Measurements from ENCODE around the gene WDFY2. TPM values are rescaled to one million over a fixed set of nuclear protein-coding genes. Genes with fewer than 3 reads are reported as not detected.

The WDFY2 gene
- total RNA-seq, 2 donors from 2014 or later: 2.7 to 3.3 TPM

DNA sequence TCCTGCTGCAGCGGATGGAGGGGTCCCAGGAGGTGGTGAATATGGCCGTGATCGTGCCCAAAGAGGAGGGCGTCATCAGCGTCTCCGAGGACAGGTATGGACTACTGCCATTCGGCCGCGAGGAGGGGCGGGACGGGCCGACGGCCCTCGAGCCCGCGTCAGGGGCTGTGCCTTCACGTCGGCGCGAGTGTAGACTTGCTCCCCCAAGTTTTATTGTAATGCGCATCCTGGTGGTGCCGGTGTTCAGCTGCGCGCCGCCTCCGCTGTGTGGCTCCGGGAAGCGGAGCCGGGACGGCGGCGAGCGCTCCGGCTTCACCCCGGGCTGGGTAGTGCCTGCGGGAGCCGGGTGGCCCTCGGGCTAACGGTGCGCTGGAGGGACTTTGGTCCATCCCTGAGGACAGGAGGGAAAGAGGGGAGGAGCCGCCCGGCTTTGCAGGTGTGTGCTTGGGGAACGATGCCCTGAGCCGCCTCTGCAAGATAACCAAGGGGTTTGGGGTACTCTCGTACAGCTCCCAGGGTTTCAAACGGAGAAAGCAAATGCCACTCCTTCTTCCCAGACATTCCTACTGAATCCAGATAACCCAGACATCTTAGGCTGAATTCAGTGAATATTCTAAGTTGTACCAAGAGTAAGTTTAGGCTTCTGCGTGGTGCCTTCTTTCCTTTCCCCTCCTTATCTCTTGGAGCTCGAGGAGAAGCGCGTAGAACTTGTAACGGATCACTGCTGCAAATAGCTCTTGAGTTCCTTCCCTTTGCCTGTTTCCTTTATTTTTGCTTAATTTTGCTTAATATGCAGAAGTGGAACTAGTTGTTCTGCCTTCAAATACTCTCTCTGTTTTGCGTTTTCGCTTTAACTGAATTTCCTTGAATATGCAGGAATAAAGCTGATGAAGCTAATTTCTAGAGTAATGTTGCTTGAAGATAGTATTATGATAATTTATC is 740 bp downstream of the WDFY2 start:
- intact Hi-C loops (cut with DNase I): loop anchor here (5.0 kb wide), 2 partner anchors 128 to 217 kb away; partner anchors contain the start of gene DHRS12
- Histone ChIP-seq H3K4me1 (no peaks in the 10 kb centered on the region), H3K36me3 (no peaks in the 10 kb centered on the region), H3K27me3 (no peaks in the 10 kb centered on the region), H3K4me3 (peak overlapping the region; percentile 81), H3K27ac (peak overlapping the region; percentile 80), H3K9ac (ENCODE audit: low read depth in 2 of 2, low read length in 2 of 2) (peak overlapping the region; percentile 78), H3K9me3 (no peaks in the 10 kb centered on the region)
- DNase-seq: peak; percentile 63
- TF ChIP-seq, protein P1, sequence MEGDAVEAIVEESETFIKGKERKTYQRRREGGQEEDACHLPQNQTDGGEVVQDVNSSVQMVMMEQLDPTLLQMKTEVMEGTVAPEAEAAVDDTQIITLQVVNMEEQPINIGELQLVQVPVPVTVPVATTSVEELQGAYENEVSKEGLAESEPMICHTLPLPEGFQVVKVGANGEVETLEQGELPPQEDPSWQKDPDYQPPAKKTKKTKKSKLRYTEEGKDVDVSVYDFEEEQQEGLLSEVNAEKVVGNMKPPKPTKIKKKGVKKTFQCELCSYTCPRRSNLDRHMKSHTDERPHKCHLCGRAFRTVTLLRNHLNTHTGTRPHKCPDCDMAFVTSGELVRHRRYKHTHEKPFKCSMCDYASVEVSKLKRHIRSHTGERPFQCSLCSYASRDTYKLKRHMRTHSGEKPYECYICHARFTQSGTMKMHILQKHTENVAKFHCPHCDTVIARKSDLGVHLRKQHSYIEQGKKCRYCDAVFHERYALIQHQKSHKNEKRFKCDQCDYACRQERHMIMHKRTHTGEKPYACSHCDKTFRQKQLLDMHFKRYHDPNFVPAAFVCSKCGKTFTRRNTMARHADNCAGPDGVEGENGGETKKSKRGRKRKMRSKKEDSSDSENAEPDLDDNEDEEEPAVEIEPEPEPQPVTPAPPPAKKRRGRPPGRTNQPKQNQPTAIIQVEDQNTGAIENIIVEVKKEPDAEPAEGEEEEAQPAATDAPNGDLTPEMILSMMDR (IDR thresholded peaks at IDR 0.05): no peak

GRCh38 chr13:51585696-51586095 is 1.4 kb downstream of the WDFY2 start:
- H3K27ac ChIP-seq: no peak overlapping the region
- H3K4me1 ChIP-seq: no peaks in the 10 kb centered on the region
- H3K27me3 ChIP-seq: no peaks in the 10 kb centered on the region
- peak overlapping the region; percentile 81 for H3K4me3 ChIP-seq
- H3K36me3 ChIP-seq: no peaks in the 10 kb centered on the region
- TF ChIP-seq, protein P1 (IDR thresholded peaks at IDR 0.05): no peak
- DNase-seq: no peak
- no peak overlapping the region for H3K9ac ChIP-seq (ENCODE audit: low read depth in 2 of 2, low read length in 2 of 2)
- no peaks in the 10 kb centered on the region for H3K9me3 ChIP-seq
- intact Hi-C loops (cut with DNase I): no loop called here

- no peak overlapping the region for H3K4me3 ChIP-seq
- H3K27me3 ChIP-seq: no peaks in the 10 kb centered on the region
- no peak for DNase-seq
- H3K4me1 ChIP-seq: no peaks in the 10 kb centered on the region
- intact Hi-C loops (cut with DNase I): no loop called here
- no peak overlapping the region for H3K27ac ChIP-seq
- TF ChIP-seq, protein P1 (IDR thresholded peaks at IDR 0.05): no peak
- H3K9me3 ChIP-seq: no peaks in the 10 kb centered on the region
- H3K36me3 ChIP-seq: no peaks in the 10 kb centered on the region
- no peak overlapping the region for H3K9ac ChIP-seq (ENCODE audit: low read depth in 2 of 2, low read length in 2 of 2)
Measured at GRCh38 chr13:51587372-51587771, 3.1 kb downstream of the WDFY2 start.

DNA sequence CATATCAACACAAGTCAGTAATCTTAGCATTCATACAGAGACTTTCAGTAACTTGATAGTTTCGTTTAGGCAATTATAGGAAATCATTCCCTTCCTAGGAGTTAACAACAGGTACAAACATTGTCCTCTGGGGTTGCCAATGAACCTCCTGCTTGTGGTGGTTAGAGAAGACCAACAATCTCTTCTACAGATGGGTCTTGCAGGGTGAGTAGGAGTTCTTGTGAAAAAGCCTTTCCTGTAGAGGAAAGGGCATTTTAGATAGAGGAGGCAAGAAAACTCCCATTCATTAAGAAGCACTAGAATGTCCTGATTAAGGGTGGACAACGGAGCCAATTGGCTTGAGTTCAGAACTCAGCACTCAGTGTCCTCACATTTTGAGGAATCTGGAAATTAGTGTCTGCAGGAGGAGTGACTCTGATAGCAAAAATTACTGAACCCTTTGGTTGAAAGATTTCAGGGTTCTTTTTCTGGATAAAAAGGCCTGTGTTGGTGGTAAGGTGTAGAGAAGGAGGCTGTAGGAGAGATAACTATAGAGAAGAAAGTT is 4.2 kb downstream of the WDFY2 start:
- H3K27ac ChIP-seq: no peak overlapping the region
- H3K4me3 ChIP-seq: no peak overlapping the region

DNA sequence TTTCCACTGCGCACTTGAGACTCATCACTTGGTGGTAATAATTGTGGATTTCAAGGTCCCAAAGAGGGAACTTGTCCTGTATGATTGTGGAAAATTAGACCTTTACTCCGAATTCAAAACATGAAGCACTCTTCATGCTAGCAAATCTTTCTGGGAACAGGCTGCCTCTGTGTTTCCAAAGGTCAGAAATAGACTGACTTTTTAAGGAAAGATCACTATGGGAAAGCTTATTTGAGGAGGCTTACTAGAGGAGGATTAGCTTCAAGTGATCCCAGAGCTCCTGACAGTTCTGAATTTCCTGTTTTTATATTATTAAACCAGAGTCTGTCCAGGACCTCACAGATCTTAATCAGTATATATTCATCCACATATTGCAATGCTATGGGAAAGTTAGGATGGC is 5.5 kb downstream of the WDFY2 start:
- Histone ChIP-seq H3K27ac (no peak overlapping the region), H3K4me1 (no peaks in the 10 kb centered on the region), H3K36me3 (no peaks in the 10 kb centered on the region), H3K27me3 (no peaks in the 10 kb centered on the region), H3K4me3 (no peak overlapping the region), H3K9me3 (no peaks in the 10 kb centered on the region), H3K9ac (ENCODE audit: low read depth in 2 of 2, low read length in 2 of 2) (no peak overlapping the region)
- TF ChIP-seq, protein P1 (IDR thresholded peaks at IDR 0.05): no peak
- intact Hi-C loops (cut with DNase I): no loop called here
- DNase-seq: no peak

More for the DNA sequence above, 4.2 kb downstream of the WDFY2 start:
- TF ChIP-seq, protein P1 (IDR thresholded peaks at IDR 0.05): no peak
- Histone ChIP-seq H3K36me3 (no peaks in the 10 kb centered on the region), H3K9me3 (no peaks in the 10 kb centered on the region), H3K27me3 (no peaks in the 10 kb centered on the region), H3K9ac (ENCODE audit: low read depth in 2 of 2, low read length in 2 of 2) (no peak overlapping the region), H3K4me1 (no peaks in the 10 kb centered on the region)
- intact Hi-C loops (cut with DNase I): no loop called here
- no peak for DNase-seq
